ACC112 (cell line): ENCODE results near the gene RDH16.
"Not testable (repeated sequence)": the region's sequence is repeated elsewhere in the genome, so short reads cannot be mapped to it uniquely, and the experiment has no call there.

Source experiments
- H2AFZ ChIP-seq: fragments of 200-600 bp; sonication (generic); one replicate; pipeline ENCODE4 v1.6.0; 2017; ENCODE audit warnings: antibody characterized with exemption, low read length; ENCODE audit not compliant: unreplicated experiment
- H3K27ac ChIP-seq: fragments of 200-600 bp; sonication (generic); 2 replicates; pipeline ENCODE4 v1.5.1; 2014; ENCODE audit warnings: low read depth, mild to moderate bottlenecking, antibody characterized with exemption, low read length, moderate library complexity
- H3K27me3 ChIP-seq: fragments of 200-600 bp; sonication (generic); 2 replicates; pipeline ENCODE4 v1.6.1; 2014; ENCODE audit warnings: mild to moderate bottlenecking, antibody characterized with exemption, low read length, moderate library complexity, mixed read lengths; ENCODE audit not compliant: insufficient read depth
- H3K36me3 ChIP-seq: fragments of 200-600 bp; sonication (generic); 2 replicates; pipeline ENCODE4 v1.6.1; 2016; ENCODE audit warnings: mild to moderate bottlenecking, antibody characterized with exemption, low read length, moderate library complexity, mixed read lengths; ENCODE audit not compliant: insufficient read depth
- H3K4me1 ChIP-seq: fragments of 200-600 bp; sonication (generic); one replicate; pipeline ENCODE4 v1.6.1; 2016; ENCODE audit warnings: low read length, mixed read lengths; ENCODE audit not compliant: insufficient read depth, unreplicated experiment, control insufficient read depth
- H3K4me3 ChIP-seq: fragments of 200-600 bp; sonication (generic); 2 replicates; pipeline ENCODE4 v1.5.1; 2014; ENCODE audit warnings: mild to moderate bottlenecking, low read depth, low read length
- H3K79me2 ChIP-seq: fragments of 200-600 bp; sonication (generic); one replicate; pipeline ENCODE4 v1.6.0; 2016; ENCODE audit warnings: low read length; ENCODE audit not compliant: control insufficient read depth, unreplicated experiment, insufficient read depth

The RDH16 gene

DNA sequence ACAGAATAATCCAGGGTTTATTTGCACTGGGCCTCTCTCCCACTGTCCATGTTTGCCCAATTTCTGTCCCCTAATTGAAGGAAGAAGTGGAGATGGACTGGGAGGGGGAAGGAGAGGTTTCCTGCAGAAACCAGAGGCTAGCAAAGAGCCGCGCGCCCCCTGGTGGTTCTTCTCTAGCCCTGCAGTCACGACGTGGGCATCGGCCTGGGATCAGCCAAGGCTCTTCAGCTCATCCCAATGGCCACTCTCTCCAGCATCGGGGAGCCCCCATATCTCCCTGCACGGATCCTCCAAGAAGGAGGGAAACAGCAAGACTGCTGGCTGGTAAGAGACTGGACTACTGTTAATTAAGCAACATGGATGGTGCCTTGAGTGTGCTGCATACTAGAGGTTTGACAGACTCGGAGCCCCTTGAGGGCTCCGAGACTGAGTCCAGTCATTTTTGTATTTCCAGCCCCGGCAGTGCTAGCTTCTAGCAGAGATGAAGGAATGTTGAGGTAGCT, 30.2 kb upstream of the RDH16 start:
- peaks cover 9% of the 10 kb centered on the region for H3K27me3 ChIP-seq
- no peaks in the 10 kb centered on the region for H3K4me1 ChIP-seq
- no peaks in the 10 kb centered on the region for H3K79me2 ChIP-seq
- H3K27ac ChIP-seq: no peak overlapping the region
- H3K36me3 ChIP-seq: no peaks in the 10 kb centered on the region
- H2AFZ ChIP-seq: no peak overlapping the region
- no peak overlapping the region for H3K4me3 ChIP-seq

DNA sequence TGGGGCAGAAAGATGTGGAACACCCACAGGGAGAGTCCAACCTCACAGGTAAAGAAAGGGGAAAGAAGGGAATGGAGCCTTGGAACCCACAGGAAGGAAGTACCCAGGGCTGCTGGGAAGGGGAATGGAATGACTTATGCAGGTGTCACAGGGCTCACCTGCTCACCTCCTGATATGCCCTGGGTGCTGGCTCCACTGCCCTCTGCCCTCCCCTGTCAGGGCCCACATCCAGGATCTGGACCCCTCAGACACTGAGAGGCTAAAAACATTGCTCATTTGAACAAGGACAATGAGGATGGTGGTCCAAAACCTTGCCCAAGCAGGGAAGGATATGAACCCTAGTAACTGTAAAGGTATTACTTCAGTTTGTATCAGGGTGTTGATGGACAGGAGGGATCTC, 29.6 kb upstream of the RDH16 start:
- Histone ChIP-seq H3K4me1 (no peaks in the 10 kb centered on the region), H3K27ac (no peak overlapping the region), H3K4me3 (no peak overlapping the region), H3K79me2 (no peaks in the 10 kb centered on the region), H3K36me3 (no peaks in the 10 kb centered on the region), H2AFZ (no peak overlapping the region), H3K27me3 (peaks cover 9% of the 10 kb centered on the region)

DNA sequence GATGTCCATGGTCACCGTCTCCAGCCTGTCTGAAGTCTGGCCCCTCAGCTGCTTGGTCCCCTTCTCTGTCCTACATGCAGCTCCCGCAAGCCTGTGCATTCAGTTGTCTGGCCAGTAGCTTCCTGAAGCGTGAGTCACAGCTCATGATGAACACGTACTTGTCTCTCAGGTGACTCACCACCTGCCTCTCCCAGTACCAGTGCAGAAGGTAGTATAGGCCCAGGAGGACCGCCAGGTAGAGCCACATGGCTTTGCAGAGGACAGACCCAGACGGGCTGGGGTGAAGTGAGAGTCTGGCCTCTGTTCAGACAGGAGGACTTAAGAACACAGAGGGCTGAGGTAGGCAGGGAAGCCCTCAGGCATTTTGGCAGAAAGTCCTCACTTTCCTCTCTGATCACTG, 28.3 kb upstream of the RDH16 start:
- not testable (repeated sequence) for H3K4me3 ChIP-seq, H3K27me3 ChIP-seq, H3K4me1 ChIP-seq, H2AFZ ChIP-seq, H3K36me3 ChIP-seq, H3K79me2 ChIP-seq, H3K27ac ChIP-seq

DNA sequence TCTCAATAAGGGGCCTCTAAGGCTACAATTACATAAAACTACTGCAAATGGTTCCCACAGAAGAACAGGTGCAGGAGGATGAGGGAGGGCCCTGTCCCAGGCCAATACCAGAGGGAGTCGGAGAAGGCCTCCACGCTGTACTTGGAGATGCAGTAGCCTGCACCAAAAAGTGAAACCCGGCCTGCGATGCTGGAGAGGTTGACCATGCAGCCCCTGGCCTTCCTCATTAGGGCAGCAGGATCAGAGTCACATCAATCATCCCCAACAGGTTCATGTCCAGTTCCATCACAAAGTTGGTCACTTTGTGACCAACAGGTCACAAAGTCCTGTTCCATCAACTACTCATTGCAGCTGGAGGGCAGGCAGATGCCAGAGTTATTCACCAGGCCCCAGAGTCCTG, 26.0 kb upstream of the RDH16 start:
- Histone ChIP-seq H3K79me2 (no peaks in the 10 kb centered on the region), H2AFZ (no peak overlapping the region), H3K27ac (no peak overlapping the region), H3K4me3 (no peak overlapping the region), H3K36me3 (no peaks in the 10 kb centered on the region), H3K27me3 (no peaks in the 10 kb centered on the region), H3K4me1 (no peaks in the 10 kb centered on the region)

DNA sequence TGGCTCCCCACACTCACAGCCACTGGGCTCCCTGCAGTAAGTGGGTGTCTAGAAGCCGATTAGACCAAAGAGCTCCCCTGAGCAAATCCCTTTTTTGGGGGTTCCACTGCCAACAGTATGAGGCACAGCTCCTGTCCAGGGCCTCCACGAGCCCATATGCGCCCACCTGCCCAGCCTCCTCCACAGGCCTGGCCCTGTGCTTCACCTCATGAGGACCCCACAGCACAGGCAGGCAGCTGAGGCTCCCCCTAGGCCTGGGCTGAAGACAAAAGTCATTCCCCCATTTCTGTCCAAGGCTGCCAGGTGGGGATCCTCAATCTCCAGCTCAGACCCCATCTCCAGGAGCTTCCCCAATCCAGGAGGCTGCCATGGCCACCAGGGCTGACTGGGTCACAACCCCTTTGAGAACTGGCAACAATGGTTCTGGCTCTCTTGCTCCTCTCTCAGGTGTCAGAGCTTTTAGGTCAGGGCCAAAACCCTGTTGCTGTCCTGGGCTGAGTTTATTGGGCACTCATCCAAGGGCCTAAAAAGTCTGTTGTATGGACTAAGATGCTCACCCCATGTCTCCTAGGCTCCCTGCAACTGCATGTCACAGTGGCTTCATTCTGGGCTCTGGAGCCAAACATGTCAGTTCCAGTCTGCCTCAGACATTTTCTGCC, 25.3 kb upstream of the RDH16 start:
- H3K27me3 ChIP-seq, H2AFZ ChIP-seq, H3K79me2 ChIP-seq, H3K27ac ChIP-seq, H3K4me3 ChIP-seq, H3K36me3 ChIP-seq, H3K4me1 ChIP-seq: not testable (repeated sequence)

DNA sequence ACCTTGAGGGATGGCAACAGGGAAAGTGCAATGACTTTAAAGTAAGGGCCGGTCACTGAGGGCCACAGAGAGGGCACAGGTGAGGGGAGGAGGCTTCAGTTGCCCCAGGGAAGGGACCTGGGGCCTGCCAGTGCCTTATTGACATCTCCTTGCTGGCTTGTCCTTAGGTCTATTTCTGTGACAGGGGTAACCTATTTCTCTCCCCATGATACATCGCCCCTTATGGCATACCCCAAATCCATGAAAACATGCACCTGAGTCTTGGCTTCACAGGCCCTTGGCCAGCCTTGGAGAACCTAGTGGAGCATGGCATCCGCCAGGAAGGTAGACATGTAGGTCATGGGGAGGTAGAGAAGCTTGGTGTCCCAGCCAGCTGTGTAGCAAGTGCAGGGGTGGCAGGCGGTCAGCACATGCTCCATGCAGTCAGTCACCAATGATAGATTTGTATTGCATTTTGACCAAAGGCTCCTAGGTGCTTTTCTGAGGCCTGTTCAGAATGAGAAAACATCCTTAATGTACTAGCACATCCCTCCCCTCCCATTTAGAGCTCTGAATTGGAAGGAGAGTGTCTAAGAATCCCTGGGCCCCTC, 23.6 kb upstream of the RDH16 start:
- H3K79me2 ChIP-seq: no peaks in the 10 kb centered on the region
- no peak overlapping the region for H3K4me3 ChIP-seq
- H3K27me3 ChIP-seq: no peaks in the 10 kb centered on the region
- H2AFZ ChIP-seq: no peak overlapping the region
- H3K27ac ChIP-seq: no peak overlapping the region
- H3K4me1 ChIP-seq: no peaks in the 10 kb centered on the region
- no peaks in the 10 kb centered on the region for H3K36me3 ChIP-seq

DNA sequence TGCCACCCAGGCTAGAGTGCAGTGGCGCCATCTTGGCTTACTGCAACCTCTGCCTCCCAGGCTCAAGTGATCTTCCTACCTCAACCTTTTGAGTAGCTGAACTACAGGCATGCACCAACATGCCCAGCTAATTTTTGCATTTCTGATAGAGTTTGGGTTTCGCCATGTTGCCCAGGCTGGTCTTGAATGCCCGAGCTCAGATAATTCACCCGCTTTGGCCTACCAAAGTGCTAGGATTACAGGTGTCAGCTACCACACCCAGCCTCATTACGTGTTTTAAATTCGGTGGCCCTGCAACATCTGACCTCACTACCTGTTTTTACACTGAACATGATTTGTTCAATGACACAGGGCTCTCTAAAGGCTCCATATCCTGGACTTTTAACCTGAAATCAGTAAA, 22.9 kb upstream of the RDH16 start:
- no peaks in the 10 kb centered on the region for H3K27me3 ChIP-seq
- H2AFZ ChIP-seq: no peak overlapping the region
- H3K27ac ChIP-seq: no peak overlapping the region
- no peaks in the 10 kb centered on the region for H3K4me1 ChIP-seq
- H3K4me3 ChIP-seq: no peak overlapping the region
- H3K79me2 ChIP-seq: no peaks in the 10 kb centered on the region
- no peaks in the 10 kb centered on the region for H3K36me3 ChIP-seq

DNA sequence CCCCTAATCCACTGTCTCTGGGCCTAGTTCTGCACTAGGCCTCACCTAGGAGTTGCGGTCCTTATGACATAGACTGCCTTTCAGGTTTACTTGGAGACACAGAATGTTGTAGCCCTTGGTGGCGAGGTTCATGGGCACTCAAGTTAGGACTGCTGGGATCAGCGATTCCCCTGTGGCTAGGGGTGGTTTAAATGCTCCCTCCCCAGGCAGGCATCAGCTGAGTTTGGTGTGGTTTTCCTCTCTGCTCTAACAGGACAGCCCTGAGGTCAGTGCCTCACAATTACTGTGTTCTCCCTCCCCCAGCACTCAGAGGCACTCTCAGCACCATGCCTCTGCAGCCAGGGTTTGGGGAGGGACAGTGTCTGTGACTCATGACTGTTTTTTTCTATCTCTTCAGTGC, 22.2 kb upstream of the RDH16 start:
- no peak overlapping the region for H3K4me3 ChIP-seq
- no peak overlapping the region for H2AFZ ChIP-seq
- no peaks in the 10 kb centered on the region for H3K27me3 ChIP-seq
- H3K36me3 ChIP-seq: no peaks in the 10 kb centered on the region
- H3K4me1 ChIP-seq: no peaks in the 10 kb centered on the region
- H3K27ac ChIP-seq: no peak overlapping the region
- H3K79me2 ChIP-seq: no peaks in the 10 kb centered on the region

DNA sequence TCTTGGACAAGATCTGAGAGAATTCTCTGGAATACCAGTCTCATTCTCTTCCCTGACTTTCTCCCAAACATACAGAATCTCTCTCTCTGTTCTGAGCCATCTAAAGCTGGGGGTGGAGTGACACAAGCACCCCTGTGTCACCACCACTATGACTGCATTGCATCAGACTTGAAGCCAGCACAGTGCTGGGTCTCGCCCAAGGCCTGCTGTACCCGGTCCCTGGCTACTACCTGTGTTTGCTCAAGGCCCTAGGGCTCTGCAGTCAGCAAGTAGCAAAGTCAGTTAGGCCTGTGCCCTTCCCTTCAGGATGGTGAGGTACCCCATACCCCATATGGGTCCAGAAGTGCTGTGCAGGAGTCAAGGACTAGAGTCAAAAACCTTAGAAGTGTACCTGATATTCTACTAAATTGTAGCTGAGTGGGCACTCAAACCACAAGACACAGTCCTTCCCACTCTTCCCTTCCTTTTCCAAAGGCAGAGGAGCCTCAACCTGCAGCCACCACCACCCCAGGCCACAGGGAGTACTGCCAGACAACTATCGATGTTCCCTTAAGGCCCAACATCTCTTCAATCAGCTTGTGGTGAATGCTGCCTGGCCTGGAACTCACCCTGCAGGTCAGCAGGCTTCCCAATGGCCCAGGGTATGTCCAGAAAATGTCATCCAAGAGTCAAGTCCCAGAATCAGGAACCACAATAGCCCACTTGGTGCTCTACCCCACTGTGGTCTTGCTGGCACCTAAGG, 21.2 kb upstream of the RDH16 start:
- Histone ChIP-seq H3K36me3 (no peaks in the 10 kb centered on the region), H2AFZ (no peak overlapping the region), H3K4me3 (no peak overlapping the region), H3K27ac (no peak overlapping the region), H3K27me3 (no peaks in the 10 kb centered on the region), H3K79me2 (no peaks in the 10 kb centered on the region), H3K4me1 (no peaks in the 10 kb centered on the region)

DNA sequence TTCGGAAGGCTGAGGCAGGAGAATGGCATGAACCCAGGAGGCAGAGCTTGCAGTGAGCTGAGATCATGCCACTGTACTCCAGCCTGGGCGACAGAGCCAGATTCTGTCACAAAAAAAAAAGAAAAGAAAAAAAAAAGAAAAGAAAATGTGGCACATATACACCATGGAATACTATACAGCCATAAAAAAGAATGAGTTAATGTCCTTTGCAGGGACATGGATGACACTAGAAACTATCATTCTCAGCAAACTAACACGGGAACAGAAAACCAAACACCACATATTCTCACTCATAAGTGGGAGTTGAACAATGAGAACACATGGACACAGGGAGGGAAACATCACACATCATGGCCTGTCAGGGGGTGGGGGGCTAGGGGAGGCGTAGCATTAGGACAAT, 20.0 kb upstream of the RDH16 start:
- not testable (repeated sequence) for H3K27ac ChIP-seq, H3K36me3 ChIP-seq, H3K27me3 ChIP-seq, H2AFZ ChIP-seq, H3K4me1 ChIP-seq, H3K79me2 ChIP-seq, H3K4me3 ChIP-seq

DNA sequence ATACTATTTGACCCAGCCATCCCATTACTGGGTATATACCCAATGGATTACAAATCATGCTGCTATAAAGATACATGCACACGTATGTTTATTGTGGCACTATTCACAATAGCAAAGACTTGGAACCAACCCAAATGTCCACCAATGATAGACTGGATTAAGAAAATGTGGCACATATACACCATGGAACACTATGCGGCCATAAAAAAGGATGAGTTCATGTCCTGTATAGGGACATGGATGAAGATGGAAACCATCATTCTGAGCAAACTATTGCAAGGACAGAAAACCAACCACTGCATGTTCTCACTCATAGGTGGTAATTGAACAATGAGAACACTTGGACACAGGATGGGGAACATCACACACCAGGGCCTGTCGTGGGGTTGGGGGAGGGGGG, 16.8 kb upstream of the RDH16 start:
- not testable (repeated sequence) for H3K4me3 ChIP-seq, H3K4me1 ChIP-seq, H3K27ac ChIP-seq, H3K36me3 ChIP-seq, H3K79me2 ChIP-seq, H3K27me3 ChIP-seq, H2AFZ ChIP-seq
